Measurements from ENCODE around the gene TMEM135. TPM values are rescaled to one million over a fixed set of nuclear protein-coding genes. Genes with fewer than 3 reads are reported as not detected.

TMEM135 gene
- total RNA-seq, 1 experiment from 2014 or later, result 65.5 TPM

DNA sequence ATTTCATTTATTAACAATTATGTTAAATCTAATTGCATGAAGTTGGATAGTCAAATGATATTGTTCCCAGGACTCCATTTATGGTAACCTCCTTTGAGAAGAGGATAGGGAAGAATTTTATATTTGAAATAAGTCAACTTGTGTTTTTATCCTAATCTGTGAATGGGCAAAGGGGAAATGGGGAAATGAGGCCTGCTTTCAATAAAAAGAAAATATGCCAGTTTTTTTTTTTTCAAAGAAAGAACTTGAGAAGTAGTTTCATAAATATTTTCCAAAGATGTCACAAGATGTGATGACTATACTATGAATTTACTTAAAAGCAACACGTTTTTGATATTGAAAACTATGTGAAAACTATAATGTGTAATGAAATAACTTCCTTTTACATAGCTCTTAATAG, 201.8 kb downstream of the TMEM135 start:
- ATAC-seq (no peak), DNase-seq (ENCODE audit: low read depth, low spot score) (no peak)
- no peak overlapping the region for H3K27ac ChIP-seq (ENCODE audit: low read length)
- no peaks in the 10 kb centered on the region for H3K27me3 ChIP-seq (ENCODE audit: control insufficient read depth, insufficient read depth, low read length)
- intact Hi-C loops (cut with micrococcal nuclease; ENCODE audit: unreplicated experiment), result no loop called here
- no TSS peak for BruUV-seq (replicated peaks)
- in situ Hi-C loops (cut with HindIII; ENCODE audit: low pct_unique_long_range_greater_than_20kb, low sequenced_read_pairs), result no loop called here
- no peak overlapping the region for H3K4me3 ChIP-seq (ENCODE audit: low read depth in 2 of 2, low read length in 2 of 2)
- TF ChIP-seq SIN3A (IDR thresholded peaks at IDR 0.05; ENCODE audit: borderline replicate concordance, insufficient read depth, low read depth, low read length) (no peak), POLR2AphosphoS5 (IDR thresholded peaks at IDR 0.05; ENCODE audit: low read depth, low read length) (no peak), TCF7L2 (IDR thresholded peaks at IDR 0.05; ENCODE audit: low read depth, low read length) (no peak)
- TF ChIP-seq, protein P1, sequence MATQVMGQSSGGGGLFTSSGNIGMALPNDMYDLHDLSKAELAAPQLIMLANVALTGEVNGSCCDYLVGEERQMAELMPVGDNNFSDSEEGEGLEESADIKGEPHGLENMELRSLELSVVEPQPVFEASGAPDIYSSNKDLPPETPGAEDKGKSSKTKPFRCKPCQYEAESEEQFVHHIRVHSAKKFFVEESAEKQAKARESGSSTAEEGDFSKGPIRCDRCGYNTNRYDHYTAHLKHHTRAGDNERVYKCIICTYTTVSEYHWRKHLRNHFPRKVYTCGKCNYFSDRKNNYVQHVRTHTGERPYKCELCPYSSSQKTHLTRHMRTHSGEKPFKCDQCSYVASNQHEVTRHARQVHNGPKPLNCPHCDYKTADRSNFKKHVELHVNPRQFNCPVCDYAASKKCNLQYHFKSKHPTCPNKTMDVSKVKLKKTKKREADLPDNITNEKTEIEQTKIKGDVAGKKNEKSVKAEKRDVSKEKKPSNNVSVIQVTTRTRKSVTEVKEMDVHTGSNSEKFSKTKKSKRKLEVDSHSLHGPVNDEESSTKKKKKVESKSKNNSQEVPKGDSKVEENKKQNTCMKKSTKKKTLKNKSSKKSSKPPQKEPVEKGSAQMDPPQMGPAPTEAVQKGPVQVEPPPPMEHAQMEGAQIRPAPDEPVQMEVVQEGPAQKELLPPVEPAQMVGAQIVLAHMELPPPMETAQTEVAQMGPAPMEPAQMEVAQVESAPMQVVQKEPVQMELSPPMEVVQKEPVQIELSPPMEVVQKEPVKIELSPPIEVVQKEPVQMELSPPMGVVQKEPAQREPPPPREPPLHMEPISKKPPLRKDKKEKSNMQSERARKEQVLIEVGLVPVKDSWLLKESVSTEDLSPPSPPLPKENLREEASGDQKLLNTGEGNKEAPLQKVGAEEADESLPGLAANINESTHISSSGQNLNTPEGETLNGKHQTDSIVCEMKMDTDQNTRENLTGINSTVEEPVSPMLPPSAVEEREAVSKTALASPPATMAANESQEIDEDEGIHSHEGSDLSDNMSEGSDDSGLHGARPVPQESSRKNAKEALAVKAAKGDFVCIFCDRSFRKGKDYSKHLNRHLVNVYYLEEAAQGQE (IDR thresholded peaks at IDR 0.05; ENCODE audit: insufficient read depth in 1 of 2, low read depth in 2 of 2, low read length in 1 of 2), result no peak
- TF ChIP-seq, protein P2, sequence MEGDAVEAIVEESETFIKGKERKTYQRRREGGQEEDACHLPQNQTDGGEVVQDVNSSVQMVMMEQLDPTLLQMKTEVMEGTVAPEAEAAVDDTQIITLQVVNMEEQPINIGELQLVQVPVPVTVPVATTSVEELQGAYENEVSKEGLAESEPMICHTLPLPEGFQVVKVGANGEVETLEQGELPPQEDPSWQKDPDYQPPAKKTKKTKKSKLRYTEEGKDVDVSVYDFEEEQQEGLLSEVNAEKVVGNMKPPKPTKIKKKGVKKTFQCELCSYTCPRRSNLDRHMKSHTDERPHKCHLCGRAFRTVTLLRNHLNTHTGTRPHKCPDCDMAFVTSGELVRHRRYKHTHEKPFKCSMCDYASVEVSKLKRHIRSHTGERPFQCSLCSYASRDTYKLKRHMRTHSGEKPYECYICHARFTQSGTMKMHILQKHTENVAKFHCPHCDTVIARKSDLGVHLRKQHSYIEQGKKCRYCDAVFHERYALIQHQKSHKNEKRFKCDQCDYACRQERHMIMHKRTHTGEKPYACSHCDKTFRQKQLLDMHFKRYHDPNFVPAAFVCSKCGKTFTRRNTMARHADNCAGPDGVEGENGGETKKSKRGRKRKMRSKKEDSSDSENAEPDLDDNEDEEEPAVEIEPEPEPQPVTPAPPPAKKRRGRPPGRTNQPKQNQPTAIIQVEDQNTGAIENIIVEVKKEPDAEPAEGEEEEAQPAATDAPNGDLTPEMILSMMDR (IDR thresholded peaks at IDR 0.05), result no peak
- H3K9me3 ChIP-seq (ENCODE audit: control insufficient read depth, insufficient read depth, low read depth, low read length), result no peaks in the 10 kb centered on the region
- H3K4me1 ChIP-seq (ENCODE audit: control insufficient read depth, insufficient read depth, low read length), result no peaks in the 10 kb centered on the region
- ChIA-PET CTCF (no interaction called here), POLR2A (no interaction called here)
- no peaks in the 10 kb centered on the region for H3K36me3 ChIP-seq (ENCODE audit: control insufficient read depth, insufficient read depth, low read length)

GRCh38 chr11:87251560-87251959, 213.8 kb downstream of the TMEM135 start:
- ChIA-PET POLR2A (no interaction called here), CTCF (no interaction called here)
- Histone ChIP-seq H3K4me3 (ENCODE audit: low read depth in 2 of 2, low read length in 2 of 2) (no peak overlapping the region), H3K27ac (ENCODE audit: low read length) (no peak overlapping the region), H3K4me1 (ENCODE audit: control insufficient read depth, insufficient read depth, low read length) (no peaks in the 10 kb centered on the region), H3K9me3 (ENCODE audit: control insufficient read depth, insufficient read depth, low read depth, low read length) (no peaks in the 10 kb centered on the region), H3K27me3 (ENCODE audit: control insufficient read depth, insufficient read depth, low read length) (no peaks in the 10 kb centered on the region), H3K36me3 (ENCODE audit: control insufficient read depth, insufficient read depth, low read length) (no peaks in the 10 kb centered on the region)
- no TSS peak for BruUV-seq (replicated peaks)
- TF ChIP-seq, protein P1 (IDR thresholded peaks at IDR 0.05; ENCODE audit: insufficient read depth in 1 of 2, low read depth in 2 of 2, low read length in 1 of 2), result no peak
- TF ChIP-seq POLR2AphosphoS5 (IDR thresholded peaks at IDR 0.05; ENCODE audit: low read depth, low read length) (no peak), TCF7L2 (IDR thresholded peaks at IDR 0.05; ENCODE audit: low read depth, low read length) (no peak), SIN3A (IDR thresholded peaks at IDR 0.05; ENCODE audit: borderline replicate concordance, insufficient read depth, low read depth, low read length) (no peak)
- TF ChIP-seq, protein P2 (IDR thresholded peaks at IDR 0.05), result no peak
- intact Hi-C loops (cut with micrococcal nuclease; ENCODE audit: unreplicated experiment) (no loop called here), in situ Hi-C loops (cut with HindIII; ENCODE audit: low pct_unique_long_range_greater_than_20kb, low sequenced_read_pairs) (no loop called here)
- no peak for ATAC-seq
- DNase-seq (ENCODE audit: low read depth, low spot score), result no peak
